HFF-Myc (cell line): ENCODE results near the gene CWC27.

Source experiments
- DNase-seq: peaks from one replicate; pipeline ENCODE4 v3.0.0-alpha.2; 2011; ENCODE audit warnings: low read depth; ENCODE audit errors: extremely low read depth
- H3K4me3 ChIP-seq: replicated peaks from 2 replicates; pipeline ENCODE4 v1.5.1; 2011; ENCODE audit warnings: low read depth, mild to moderate bottlenecking, control low read depth, low read length
- TF ChIP-seq, protein P1 (sequence below): IDR thresholded peaks from 2 replicates; pipeline ENCODE4 v1.5.1; 2012; ENCODE audit warnings: mild to moderate bottlenecking, low read depth, low read length, control low read depth; ENCODE audit errors: missing control alignments

The CWC27 gene

GRCh38 chr5:64869419-64869818 lies 100.7 kb downstream of the CWC27 start:
- peak; percentile 60 for DNase-seq
- TF ChIP-seq, protein P1, sequence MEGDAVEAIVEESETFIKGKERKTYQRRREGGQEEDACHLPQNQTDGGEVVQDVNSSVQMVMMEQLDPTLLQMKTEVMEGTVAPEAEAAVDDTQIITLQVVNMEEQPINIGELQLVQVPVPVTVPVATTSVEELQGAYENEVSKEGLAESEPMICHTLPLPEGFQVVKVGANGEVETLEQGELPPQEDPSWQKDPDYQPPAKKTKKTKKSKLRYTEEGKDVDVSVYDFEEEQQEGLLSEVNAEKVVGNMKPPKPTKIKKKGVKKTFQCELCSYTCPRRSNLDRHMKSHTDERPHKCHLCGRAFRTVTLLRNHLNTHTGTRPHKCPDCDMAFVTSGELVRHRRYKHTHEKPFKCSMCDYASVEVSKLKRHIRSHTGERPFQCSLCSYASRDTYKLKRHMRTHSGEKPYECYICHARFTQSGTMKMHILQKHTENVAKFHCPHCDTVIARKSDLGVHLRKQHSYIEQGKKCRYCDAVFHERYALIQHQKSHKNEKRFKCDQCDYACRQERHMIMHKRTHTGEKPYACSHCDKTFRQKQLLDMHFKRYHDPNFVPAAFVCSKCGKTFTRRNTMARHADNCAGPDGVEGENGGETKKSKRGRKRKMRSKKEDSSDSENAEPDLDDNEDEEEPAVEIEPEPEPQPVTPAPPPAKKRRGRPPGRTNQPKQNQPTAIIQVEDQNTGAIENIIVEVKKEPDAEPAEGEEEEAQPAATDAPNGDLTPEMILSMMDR, result no peak
- no peak overlapping the region for H3K4me3 ChIP-seq

DNA sequence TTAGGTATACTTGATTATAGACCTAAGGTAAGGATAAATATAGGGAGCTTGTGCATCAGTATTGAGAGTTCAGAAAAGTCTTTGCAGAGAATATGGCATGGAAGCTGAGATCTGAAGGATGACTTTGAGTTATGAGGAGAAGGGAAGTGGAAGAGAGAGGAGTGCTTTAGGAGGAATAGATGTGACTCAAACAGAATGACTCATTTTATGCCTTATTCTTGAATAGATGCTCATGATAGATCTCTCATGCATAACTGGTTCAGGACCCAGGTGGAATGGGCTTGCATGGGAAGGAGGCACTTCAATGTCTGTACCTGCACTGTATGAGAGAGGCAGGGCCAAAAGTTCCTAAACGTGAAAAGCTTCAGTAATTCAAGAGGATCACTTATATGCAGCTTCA lies 103.3 kb downstream of the CWC27 start:
- H3K4me3 ChIP-seq, result no peak overlapping the region
- TF ChIP-seq, protein P1, result no peak
- DNase-seq, result no peak

DNA sequence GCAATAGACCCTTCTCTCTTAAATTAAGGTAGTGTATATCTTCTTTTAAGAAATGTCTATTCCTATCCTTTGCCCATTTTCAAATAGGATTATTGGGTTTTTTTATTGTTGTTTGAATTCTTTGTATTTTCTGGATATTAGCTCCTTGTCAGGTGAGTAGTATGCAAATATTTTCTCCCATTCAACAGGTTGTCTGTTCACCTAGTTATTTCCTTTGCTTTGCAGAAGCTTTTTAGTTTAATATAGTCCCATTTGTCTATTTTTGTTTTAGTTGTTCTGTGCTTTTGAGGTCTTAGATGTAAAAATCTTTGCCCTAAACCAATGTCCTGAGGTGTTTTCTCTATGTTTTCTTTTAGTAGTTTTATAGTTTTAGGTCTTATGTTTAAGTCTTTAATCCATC lies 104.7 kb downstream of the CWC27 start:
- no peak for DNase-seq
- TF ChIP-seq, protein P1, result no peak
- no peak overlapping the region for H3K4me3 ChIP-seq

GRCh38 chr5:64874753-64875152 lies 106.0 kb downstream of the CWC27 start:
- TF ChIP-seq, protein P1, result no peak
- no peak for DNase-seq
- H3K4me3 ChIP-seq, result no peak overlapping the region

GRCh38 chr5:64876203-64876602 lies 107.5 kb downstream of the CWC27 start:
- H3K4me3 ChIP-seq, result no peak overlapping the region
- TF ChIP-seq, protein P1, result no peak
- no peak for DNase-seq

- TF ChIP-seq, protein P1, result no peak
- DNase-seq, result no peak
- H3K4me3 ChIP-seq, result no peak overlapping the region
Measured at GRCh38 chr5:64880821-64881220, 112.1 kb downstream of the CWC27 start.

DNA sequence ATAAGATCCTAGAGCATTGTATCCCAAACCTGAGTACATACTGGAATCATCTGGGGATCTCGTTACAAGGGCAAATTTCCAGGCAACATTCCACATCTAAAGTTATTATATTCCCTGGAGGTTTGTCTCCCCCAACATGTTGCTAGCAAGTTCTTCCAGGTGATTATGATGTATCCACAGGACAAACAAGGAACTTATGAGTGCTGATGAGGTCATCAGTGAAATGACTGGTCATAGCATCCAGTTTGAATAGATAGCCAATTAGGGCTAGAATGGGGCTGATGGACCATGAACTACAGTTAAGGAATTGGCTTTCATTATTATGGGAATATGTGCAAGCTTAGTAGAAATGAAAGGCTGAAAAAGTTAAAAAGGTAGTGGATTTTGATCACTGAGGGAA lies 115.2 kb downstream of the CWC27 start:
- no peak for DNase-seq
- no peak overlapping the region for H3K4me3 ChIP-seq
- TF ChIP-seq, protein P1, result no peak
